Astrocyte of the cerebellum (primary cell): Measurements from ENCODE around the gene EPHA4.

Experiments
- DNase-seq: peaks from one replicate; pipeline ENCODE4 v3.0.0-alpha.2; 2011; ENCODE audit warnings: low read depth
- H3K4me3 ChIP-seq: 2 replicates; pipeline ENCODE4 v1.5.1; 2011; ENCODE audit warnings: mild to moderate bottlenecking, low read depth, low read length, moderate library complexity
- in situ Hi-C: cut with HindIII; loops from 2 replicates; pipeline ENCODE4 v1.10.0; 2017; ENCODE audit warnings: low sequenced_read_pairs
- TF ChIP-seq, protein P1 (sequence below): IDR thresholded peaks from 2 replicates; pipeline ENCODE4 v1.5.1; 2012; ENCODE audit warnings: low read length, low read depth, moderate library complexity, mild to moderate bottlenecking; ENCODE audit errors: missing control alignments

Gene EPHA4

GRCh38 chr2:221389421-221389820 is 182.7 kb downstream of the EPHA4 start:
- no peak overlapping the region for H3K4me3 ChIP-seq
- TF ChIP-seq, protein P1, sequence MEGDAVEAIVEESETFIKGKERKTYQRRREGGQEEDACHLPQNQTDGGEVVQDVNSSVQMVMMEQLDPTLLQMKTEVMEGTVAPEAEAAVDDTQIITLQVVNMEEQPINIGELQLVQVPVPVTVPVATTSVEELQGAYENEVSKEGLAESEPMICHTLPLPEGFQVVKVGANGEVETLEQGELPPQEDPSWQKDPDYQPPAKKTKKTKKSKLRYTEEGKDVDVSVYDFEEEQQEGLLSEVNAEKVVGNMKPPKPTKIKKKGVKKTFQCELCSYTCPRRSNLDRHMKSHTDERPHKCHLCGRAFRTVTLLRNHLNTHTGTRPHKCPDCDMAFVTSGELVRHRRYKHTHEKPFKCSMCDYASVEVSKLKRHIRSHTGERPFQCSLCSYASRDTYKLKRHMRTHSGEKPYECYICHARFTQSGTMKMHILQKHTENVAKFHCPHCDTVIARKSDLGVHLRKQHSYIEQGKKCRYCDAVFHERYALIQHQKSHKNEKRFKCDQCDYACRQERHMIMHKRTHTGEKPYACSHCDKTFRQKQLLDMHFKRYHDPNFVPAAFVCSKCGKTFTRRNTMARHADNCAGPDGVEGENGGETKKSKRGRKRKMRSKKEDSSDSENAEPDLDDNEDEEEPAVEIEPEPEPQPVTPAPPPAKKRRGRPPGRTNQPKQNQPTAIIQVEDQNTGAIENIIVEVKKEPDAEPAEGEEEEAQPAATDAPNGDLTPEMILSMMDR = no peak
- no peak for DNase-seq
- in situ Hi-C loops = no loop called here

GRCh38 chr2:221388891-221389290 is 183.2 kb downstream of the EPHA4 start:
- H3K4me3 ChIP-seq = no peak overlapping the region
- TF ChIP-seq, protein P1 = no peak
- no peak for DNase-seq
- in situ Hi-C loops = no loop called here

- TF ChIP-seq, protein P1 = no peak
- H3K4me3 ChIP-seq = no peak overlapping the region
- in situ Hi-C loops = no loop called here
- DNase-seq = no peak
Measured at GRCh38 chr2:221385716-221386115, 186.4 kb downstream of the EPHA4 start.

GRCh38 chr2:221381928-221382488 is 190.1 kb downstream of the EPHA4 start:
- in situ Hi-C loops = no loop called here

GRCh38 chr2:221380686-221381085 is 191.4 kb downstream of the EPHA4 start:
- no peak for DNase-seq
- TF ChIP-seq, protein P1 = no peak
- in situ Hi-C loops = no loop called here

More at GRCh38 chr2:221381928-221382488, 190.1 kb downstream of the EPHA4 start:
- TF ChIP-seq, protein P1 = no peak
- H3K4me3 ChIP-seq = no peak overlapping the region
- no peak for DNase-seq

GRCh38 chr2:221380062-221380461 is 192.0 kb downstream of the EPHA4 start:
- H3K4me3 ChIP-seq = no peak overlapping the region
- no peak for DNase-seq
- in situ Hi-C loops = no loop called here
- TF ChIP-seq, protein P1 = no peak

More at GRCh38 chr2:221380686-221381085, 191.4 kb downstream of the EPHA4 start:
- H3K4me3 ChIP-seq = no peak overlapping the region
